Measurements from ENCODE around the gene FAM234A. TPM values are rescaled to one million over a fixed set of nuclear protein-coding genes. Genes with fewer than 3 reads are reported as not detected.

The FAM234A gene
- total RNA-seq, 1 experiment from 2014 or later: 121 TPM

- no peaks in the 10 kb centered on the region; the same call in 1 of the 2 replicates for H3K4me1 ChIP-seq (ENCODE audit: control insufficient read depth, insufficient read depth, low read length)
- no peaks in the 10 kb centered on the region for H3K27me3 ChIP-seq (ENCODE audit: control insufficient read depth, insufficient read depth, low read length)
- H3K9me3 ChIP-seq (ENCODE audit: control insufficient read depth, insufficient read depth, low read depth, low read length): no peaks in the 10 kb centered on the region
- no peak for ATAC-seq
- ChIA-PET POLR2A (no interaction called here), CTCF (no interaction called here)
- intact Hi-C loops (cut with micrococcal nuclease; ENCODE audit: unreplicated experiment) (no loop called here), in situ Hi-C loops (cut with HindIII; ENCODE audit: low pct_unique_long_range_greater_than_20kb, low sequenced_read_pairs) (no loop called here)
- BruUV-seq (replicated peaks): no TSS peak
- DNase-seq (ENCODE audit: low read depth, low spot score): no peak
- H3K36me3 ChIP-seq (ENCODE audit: control insufficient read depth, insufficient read depth, low read length): peaks cover 10% of the 10 kb centered on the region
- H3K27ac ChIP-seq (ENCODE audit: low read length): no peak overlapping the region
- H3K4me3 ChIP-seq (ENCODE audit: low read depth in 2 of 2, low read length in 2 of 2): no peak overlapping the region
- TF ChIP-seq REST (IDR thresholded peaks at IDR 0.05; ENCODE audit: insufficient read depth in 1 of 2, low read depth in 2 of 2, low read length in 1 of 2) (no peak), SIN3A (IDR thresholded peaks at IDR 0.05; ENCODE audit: borderline replicate concordance, insufficient read depth, low read depth, low read length) (no peak), TCF7L2 (IDR thresholded peaks at IDR 0.05; ENCODE audit: low read depth, low read length) (no peak), CTCF (IDR thresholded peaks at IDR 0.05) (no peak), POLR2AphosphoS5 (IDR thresholded peaks at IDR 0.05; ENCODE audit: low read depth, low read length) (no peak)
These were observed 48.9 kb upstream of the FAM234A start for GRCh38 chr16:185691-186090.

GRCh38 chr16:187330-187729, 47.3 kb upstream of the FAM234A start:
- in situ Hi-C loops (cut with HindIII; ENCODE audit: low pct_unique_long_range_greater_than_20kb, low sequenced_read_pairs) (no loop called here), intact Hi-C loops (cut with micrococcal nuclease; ENCODE audit: unreplicated experiment) (no loop called here)
- TF ChIP-seq CTCF (IDR thresholded peaks at IDR 0.05) (no peak), REST (IDR thresholded peaks at IDR 0.05; ENCODE audit: insufficient read depth in 1 of 2, low read depth in 2 of 2, low read length in 1 of 2) (no peak), SIN3A (IDR thresholded peaks at IDR 0.05; ENCODE audit: borderline replicate concordance, insufficient read depth, low read depth, low read length) (no peak), TCF7L2 (IDR thresholded peaks at IDR 0.05; ENCODE audit: low read depth, low read length) (no peak)
- no peaks in the 10 kb centered on the region for H3K27me3 ChIP-seq (ENCODE audit: control insufficient read depth, insufficient read depth, low read length)
- no peaks in the 10 kb centered on the region for H3K9me3 ChIP-seq (ENCODE audit: control insufficient read depth, insufficient read depth, low read depth, low read length)
- no peak overlapping the region for H3K4me3 ChIP-seq (ENCODE audit: low read depth in 2 of 2, low read length in 2 of 2)
- peaks cover 14% of the 10 kb centered on the region for H3K36me3 ChIP-seq (ENCODE audit: control insufficient read depth, insufficient read depth, low read length)
- DNase-seq (ENCODE audit: low read depth, low spot score): no peak
- POLR2A ChIA-PET: no interaction called here
- no peaks in the 10 kb centered on the region for H3K4me1 ChIP-seq (ENCODE audit: control insufficient read depth, insufficient read depth, low read length)
- H3K27ac ChIP-seq (ENCODE audit: low read length): no peak overlapping the region
- CTCF ChIA-PET: no interaction called here
- no TSS peak for BruUV-seq (replicated peaks)
- ATAC-seq: no peak
